Measurements from ENCODE around the gene TRAPPC4. TPM values are rescaled to one million over a fixed set of nuclear protein-coding genes. Genes with fewer than 3 reads are reported as not detected.
"Not testable (repeated sequence)": the region's sequence is repeated elsewhere in the genome, so short reads cannot be mapped to it uniquely, and the experiment has no call there.

Gene TRAPPC4
- total RNA-seq, 2 experiments from 2014 or later, result 58.6 to 65.0 TPM

DNA sequence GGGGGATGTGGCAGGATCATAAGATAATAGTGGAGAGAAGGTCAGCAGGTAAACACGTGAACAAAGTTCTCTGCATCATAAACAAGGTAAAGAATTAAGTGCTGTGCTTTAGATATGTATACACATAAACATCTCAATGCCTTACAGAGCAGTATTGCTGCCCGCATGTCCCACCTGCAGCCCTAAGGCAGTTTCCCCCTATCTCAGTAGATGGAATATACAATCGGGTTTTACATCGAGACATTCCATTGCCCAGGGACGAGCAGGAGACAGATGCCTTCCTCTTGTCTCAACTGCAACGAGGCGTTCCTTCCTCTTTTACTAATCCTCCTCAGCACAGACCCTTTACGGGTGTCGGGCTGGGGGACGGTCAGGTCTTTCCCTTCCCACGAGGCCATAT is 20.9 kb downstream of the TRAPPC4 start:
- H3K4me1 Mint-ChIP-seq (ENCODE audit: low read depth); CTCF ChIA-PET; H3K27me3 Mint-ChIP-seq (ENCODE audit: low read depth); H3K9me3 Mint-ChIP-seq (ENCODE audit: insufficient read depth); ATAC-seq; H3K36me3 Mint-ChIP-seq (ENCODE audit: low read depth); DNase-seq; H3K4me3 Mint-ChIP-seq; POLR2A ChIA-PET; H3K27ac Mint-ChIP-seq: not testable (repeated sequence)

- H3K27ac Mint-ChIP-seq, result no peak overlapping the region
- H3K4me3 Mint-ChIP-seq, result no peak overlapping the region
- ChIA-PET POLR2A (interaction anchor here (0.6 to 2.0 kb wide), 2 partner anchors 14 to 21 kb away, joined by 3 to 6 read pairs; partner anchors contain the start of gene HYOU1), CTCF (interaction anchor here (1.2 to 2.6 kb wide), 3 partner anchors 11 to 25 kb away, joined by 3 to 11 read pairs (median 3); partner anchors contain the start of genes SLC37A4 and VPS11)
- DNase-seq, result no peak
- H3K36me3 Mint-ChIP-seq (ENCODE audit: low read depth), result peaks cover 12% of the 10 kb centered on the region
- H3K9me3 Mint-ChIP-seq (ENCODE audit: insufficient read depth), result no peaks in the 10 kb centered on the region
- peak; percentile 54 for ATAC-seq
- H3K27me3 Mint-ChIP-seq (ENCODE audit: low read depth), result peaks cover 5% of the 10 kb centered on the region
- H3K4me1 Mint-ChIP-seq (ENCODE audit: low read depth), result no peaks in the 10 kb centered on the region
Observed at GRCh38 chr11:119041821-119042514, 23.4 kb downstream of the TRAPPC4 start.

DNA sequence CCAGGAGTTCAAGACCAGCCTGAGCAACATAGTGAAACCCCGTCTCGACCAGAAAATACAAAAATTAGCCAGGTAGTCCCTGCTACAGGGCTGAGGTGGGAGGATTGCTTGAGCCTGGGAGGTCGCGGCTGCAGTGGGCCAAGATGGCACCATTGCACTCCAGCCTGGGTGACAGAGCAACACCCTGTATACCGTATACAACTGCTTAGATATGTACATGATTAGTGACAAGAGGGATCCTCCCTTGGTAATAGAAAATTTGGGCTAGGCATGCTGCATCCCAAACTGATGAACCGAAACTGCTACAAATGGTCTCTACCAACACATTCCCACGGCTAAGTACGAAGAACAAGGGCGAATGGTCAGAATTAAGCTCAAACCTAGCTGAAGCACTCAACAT is 24.4 kb downstream of the TRAPPC4 start:
- ATAC-seq, result no peak
- no peaks in the 10 kb centered on the region for H3K4me1 Mint-ChIP-seq (ENCODE audit: low read depth)
- H3K27ac Mint-ChIP-seq, result no peak overlapping the region
- H3K27me3 Mint-ChIP-seq (ENCODE audit: low read depth), result peaks cover 5% of the 10 kb centered on the region
- no peak for DNase-seq
- ChIA-PET POLR2A (interaction anchor here (2.0 kb wide), 1 partner anchor 13 kb away, joined by 6 read pairs; the partner anchor contains the start of gene HYOU1), CTCF (interaction anchor here (1.4 to 2.6 kb wide), 2 partner anchors 12 to 13 kb away, joined by 3 to 11 read pairs; partner anchors contain the start of gene SLC37A4)
- H3K4me3 Mint-ChIP-seq, result no peak overlapping the region
- no peaks in the 10 kb centered on the region for H3K9me3 Mint-ChIP-seq (ENCODE audit: insufficient read depth)
- H3K36me3 Mint-ChIP-seq (ENCODE audit: low read depth), result peaks cover 20% of the 10 kb centered on the region

GRCh38 chr11:119044708-119045107 is 26.1 kb downstream of the TRAPPC4 start:
- POLR2A ChIA-PET, result no interaction called here
- H3K4me1 Mint-ChIP-seq (ENCODE audit: low read depth), result peaks cover 7% of the 10 kb centered on the region
- H3K27me3 Mint-ChIP-seq (ENCODE audit: low read depth), result no peaks in the 10 kb centered on the region
- CTCF ChIA-PET, result interaction anchor here (0.9 kb wide), 1 partner anchor 12 kb away, joined by 3 read pairs; no protein-coding TSS in a partner anchor
- H3K36me3 Mint-ChIP-seq (ENCODE audit: low read depth), result peaks cover 37% of the 10 kb centered on the region
- no peak overlapping the region for H3K4me3 Mint-ChIP-seq
- no peaks in the 10 kb centered on the region for H3K9me3 Mint-ChIP-seq (ENCODE audit: insufficient read depth)
- ATAC-seq, result no peak
- H3K27ac Mint-ChIP-seq, result peak overlapping the region; percentile 19
- DNase-seq, result no peak

DNA sequence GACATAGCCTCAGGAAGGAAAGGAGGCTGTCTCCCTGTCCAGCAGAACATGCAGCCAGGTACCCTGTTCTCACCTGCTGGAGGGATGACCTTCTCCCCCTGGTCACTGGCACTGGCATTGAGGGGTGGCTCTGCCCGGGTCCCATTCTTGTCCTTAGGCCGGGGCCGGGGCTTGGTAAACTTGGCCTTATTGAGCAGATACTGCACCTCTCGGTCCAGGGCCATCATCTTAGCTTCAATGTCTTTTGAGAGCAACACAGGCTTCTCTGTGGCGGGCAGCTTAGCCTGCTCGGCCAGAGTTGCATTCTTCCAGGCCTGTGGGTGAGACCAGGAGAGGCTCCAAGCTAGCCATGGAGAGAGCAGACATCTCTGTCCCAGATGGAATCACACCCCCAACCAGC is 27.9 kb downstream of the TRAPPC4 start:
- ChIA-PET CTCF (no interaction called here), POLR2A (interaction anchor here (1.0 to 1.9 kb wide), 2 partner anchors 10 to 48 kb away, joined by 3 to 5 read pairs; partner anchors contain the start of gene HYOU1)
- Mint-ChIP-seq H3K4me3 (no peak overlapping the region), H3K27me3 (ENCODE audit: low read depth) (no peaks in the 10 kb centered on the region), H3K27ac (no peak overlapping the region), H3K36me3 (ENCODE audit: low read depth) (peaks cover 50% of the 10 kb centered on the region), H3K9me3 (ENCODE audit: insufficient read depth) (no peaks in the 10 kb centered on the region), H3K4me1 (ENCODE audit: low read depth) (peaks cover 10% of the 10 kb centered on the region)
- DNase-seq (no peak), ATAC-seq (no peak)

DNA sequence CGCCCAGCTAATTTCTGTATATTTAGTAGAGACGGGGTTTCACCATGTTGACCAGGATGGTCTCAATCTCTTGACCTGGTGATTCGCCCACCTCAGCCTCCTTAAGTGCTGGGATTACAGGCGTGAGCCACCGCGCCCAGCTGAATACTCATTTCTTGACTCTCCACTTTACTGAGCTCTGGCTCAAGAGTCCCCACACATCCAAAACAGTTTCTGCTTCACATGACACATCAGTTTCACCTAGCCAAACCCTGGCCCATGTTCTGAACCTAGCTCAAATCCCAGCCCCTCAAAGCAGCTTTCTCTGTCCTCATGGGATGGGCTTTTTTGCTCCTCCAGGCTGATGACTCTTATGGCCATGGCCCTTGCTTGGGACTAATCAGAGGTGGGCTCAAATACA is 28.6 kb downstream of the TRAPPC4 start:
- Mint-ChIP-seq H3K27me3 (ENCODE audit: low read depth) (no peaks in the 10 kb centered on the region), H3K36me3 (ENCODE audit: low read depth) (peaks cover 56% of the 10 kb centered on the region), H3K4me1 (ENCODE audit: low read depth) (peaks cover 10% of the 10 kb centered on the region), H3K27ac (peak overlapping the region; percentile 25), H3K4me3 (no peak overlapping the region), H3K9me3 (ENCODE audit: insufficient read depth) (no peaks in the 10 kb centered on the region)
- CTCF ChIA-PET, result no interaction called here
- DNase-seq, result no peak
- no peak for ATAC-seq
- POLR2A ChIA-PET, result interaction anchor here (1.0 to 1.9 kb wide), 2 partner anchors 9 to 48 kb away, joined by 3 to 5 read pairs; partner anchors contain the start of gene HYOU1

- ATAC-seq (no peak), DNase-seq (no peak)
- Mint-ChIP-seq H3K36me3 (ENCODE audit: low read depth) (peaks cover 70% of the 10 kb centered on the region), H3K9me3 (ENCODE audit: insufficient read depth) (no peaks in the 10 kb centered on the region), H3K4me1 (ENCODE audit: low read depth) (peaks cover 12% of the 10 kb centered on the region), H3K4me3 (no peak overlapping the region), H3K27me3 (ENCODE audit: low read depth) (no peaks in the 10 kb centered on the region), H3K27ac (no peak overlapping the region)
- ChIA-PET POLR2A (interaction anchor here (0.5 to 1.0 kb wide), 2 partner anchors 19 to 85 kb away, joined by 3 to 5 read pairs; partner anchors contain the start of gene VPS11), CTCF (interaction anchor here (0.9 to 1.0 kb wide), 2 partner anchors 17 to 18 kb away, joined by 3 to 5 read pairs; no protein-coding TSS in a partner anchor)
Observed at GRCh38 chr11:119048644-119049043, 30.1 kb downstream of the TRAPPC4 start.

- ATAC-seq (no peak), DNase-seq (no peak)
- CTCF ChIA-PET, result no interaction called here
- Mint-ChIP-seq H3K4me1 (ENCODE audit: low read depth) (peaks cover 12% of the 10 kb centered on the region), H3K4me3 (no peak overlapping the region), H3K27ac (no peak overlapping the region), H3K9me3 (ENCODE audit: insufficient read depth) (no peaks in the 10 kb centered on the region), H3K36me3 (ENCODE audit: low read depth) (peaks cover 74% of the 10 kb centered on the region), H3K27me3 (ENCODE audit: low read depth) (no peaks in the 10 kb centered on the region)
- POLR2A ChIA-PET, result interaction anchor here (0.5 to 1.0 kb wide), 2 partner anchors 18 to 85 kb away, joined by 3 to 5 read pairs; partner anchors contain the start of gene VPS11
Observed at GRCh38 chr11:119049081-119049480, 30.5 kb downstream of the TRAPPC4 start.

GRCh38 chr11:119051440-119052162 is 33.0 kb downstream of the TRAPPC4 start:
- H3K27ac Mint-ChIP-seq, result peak overlapping the region; percentile 50
- no peak for DNase-seq
- peaks cover 86% of the 10 kb centered on the region for H3K36me3 Mint-ChIP-seq (ENCODE audit: low read depth)
- H3K9me3 Mint-ChIP-seq (ENCODE audit: insufficient read depth), result no peaks in the 10 kb centered on the region
- H3K4me1 Mint-ChIP-seq (ENCODE audit: low read depth), result peaks cover 30% of the 10 kb centered on the region
- no peak overlapping the region for H3K4me3 Mint-ChIP-seq
- ChIA-PET POLR2A (interaction anchor here (0.8 to 1.2 kb wide), 3 partner anchors 32 to 54 kb away, joined by 3 to 4 read pairs (median 3); partner anchors contain the start of gene DPAGT1), CTCF (no interaction called here)
- ATAC-seq, result no peak
- H3K27me3 Mint-ChIP-seq (ENCODE audit: low read depth), result no peaks in the 10 kb centered on the region

- H3K27me3 Mint-ChIP-seq (ENCODE audit: low read depth), result no peaks in the 10 kb centered on the region
- no peak overlapping the region for H3K27ac Mint-ChIP-seq
- no peak for ATAC-seq
- ChIA-PET CTCF (no interaction called here), POLR2A (no interaction called here)
- H3K4me3 Mint-ChIP-seq, result no peak overlapping the region
- peaks cover 30% of the 10 kb centered on the region for H3K4me1 Mint-ChIP-seq (ENCODE audit: low read depth)
- no peaks in the 10 kb centered on the region for H3K9me3 Mint-ChIP-seq (ENCODE audit: insufficient read depth)
- H3K36me3 Mint-ChIP-seq (ENCODE audit: low read depth), result peaks cover 81% of the 10 kb centered on the region
- DNase-seq, result no peak
Observed at GRCh38 chr11:119052163-119052814, 33.7 kb downstream of the TRAPPC4 start.

DNA sequence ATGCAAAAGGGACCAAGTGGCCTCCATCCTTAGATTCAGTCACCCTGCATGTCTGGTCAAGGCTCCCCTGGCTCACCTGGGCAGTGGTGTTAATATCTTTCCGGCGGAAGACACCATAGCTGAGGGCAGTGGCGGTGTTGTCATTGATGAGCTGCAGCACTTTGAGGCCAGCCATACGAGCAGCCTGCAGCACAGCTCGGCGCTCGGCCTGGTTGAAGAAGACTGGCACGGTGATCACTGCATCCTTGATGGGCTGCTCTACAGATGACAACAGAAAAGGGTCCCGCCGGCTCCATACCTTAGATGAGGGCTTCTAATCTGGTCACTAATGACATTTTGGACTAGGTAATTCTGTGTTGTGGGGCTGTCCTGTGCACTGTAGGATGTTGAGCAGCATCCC is 35.9 kb downstream of the TRAPPC4 start:
- no peak for ATAC-seq
- Mint-ChIP-seq H3K27me3 (ENCODE audit: low read depth) (no peaks in the 10 kb centered on the region), H3K4me1 (ENCODE audit: low read depth) (peaks cover 36% of the 10 kb centered on the region), H3K4me3 (peak overlapping the region; percentile 34), H3K27ac (peak overlapping the region; percentile 30), H3K36me3 (ENCODE audit: low read depth) (peaks cover 67% of the 10 kb centered on the region), H3K9me3 (ENCODE audit: insufficient read depth) (no peaks in the 10 kb centered on the region)
- ChIA-PET POLR2A (interaction anchor here (1.0 to 3.4 kb wide), 3 partner anchors 13 to 41 kb away, joined by 4 to 26 read pairs (median 4); partner anchors contain the start of genes TRAPPC4 and VPS11), CTCF (interaction anchor here (0.7 to 2.6 kb wide), 4 partner anchors 11 to 365 kb away, joined by 3 to 12 read pairs (median 4); partner anchors contain the start of gene SLC37A4)
- DNase-seq, result no peak
